ELR (cell line): Measurements from ENCODE around the gene CBX3.
A peak's percentile ranks its signal among the peaks of the same experiment; 100 is the strongest.
"Not testable (repeated sequence)": the region's sequence is repeated elsewhere in the genome, so short reads cannot be mapped to it uniquely, and the experiment has no call there.

Experiments
- DNase-seq: peaks from one replicate; pipeline ENCODE4 v3.0.0-alpha.2; 2015; ENCODE audit warnings: low read depth

CBX3 gene

GRCh38 chr7:26188206-26188956 is 13.2 kb upstream of the CBX3 start:
- peak; percentile 38 for DNase-seq

DNA sequence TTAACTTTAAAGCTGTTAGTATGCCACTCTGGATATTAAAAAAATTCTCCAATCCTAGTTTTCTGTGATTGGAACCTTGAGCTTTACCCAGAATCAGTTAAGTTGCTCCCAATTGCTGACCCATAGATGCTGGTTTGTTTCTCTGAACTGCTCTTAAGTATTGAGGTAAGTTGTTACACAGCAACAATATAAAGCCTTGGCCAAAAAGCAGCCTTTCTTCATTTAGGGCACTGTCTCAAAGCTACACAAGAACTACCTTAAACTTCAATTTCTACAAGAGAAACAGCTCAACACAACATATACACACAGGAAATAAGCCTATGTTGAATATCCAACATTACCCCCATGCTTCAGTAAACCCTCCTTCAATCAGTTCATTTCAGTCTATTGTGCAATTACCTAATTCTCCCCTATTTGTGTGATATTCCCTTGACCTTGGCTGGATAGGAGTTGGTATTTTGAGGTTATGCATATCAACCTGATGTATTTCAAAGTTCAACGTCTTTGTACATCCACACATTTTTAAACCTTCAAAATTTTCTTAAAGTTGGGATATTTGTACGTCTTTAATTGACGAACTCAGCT is 12.5 kb upstream of the CBX3 start:
- no peak for DNase-seq

GRCh38 chr7:26189697-26190096 is 11.8 kb upstream of the CBX3 start:
- no peak for DNase-seq

DNA sequence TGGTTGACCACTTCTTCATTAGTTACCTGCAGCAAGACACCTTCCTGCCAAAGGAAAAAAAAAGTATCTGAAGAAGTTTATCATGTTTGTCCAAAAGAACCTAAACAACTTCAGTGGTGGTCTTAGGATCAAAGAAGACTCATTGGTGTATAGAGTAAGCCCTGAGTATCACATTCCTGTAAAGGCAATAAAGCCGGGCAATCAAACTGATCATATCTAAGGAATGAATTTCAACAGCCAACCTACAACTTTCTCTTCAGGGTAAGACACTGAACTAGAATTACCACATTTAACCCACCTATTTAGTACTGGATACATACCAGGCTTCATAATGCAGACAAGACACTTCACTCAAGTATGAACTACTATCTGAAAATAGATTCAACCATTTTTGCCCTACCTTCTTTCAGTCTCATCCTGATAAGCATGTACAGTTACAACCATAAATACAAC is 11.1 kb upstream of the CBX3 start:
- DNase-seq, result no peak

DNA sequence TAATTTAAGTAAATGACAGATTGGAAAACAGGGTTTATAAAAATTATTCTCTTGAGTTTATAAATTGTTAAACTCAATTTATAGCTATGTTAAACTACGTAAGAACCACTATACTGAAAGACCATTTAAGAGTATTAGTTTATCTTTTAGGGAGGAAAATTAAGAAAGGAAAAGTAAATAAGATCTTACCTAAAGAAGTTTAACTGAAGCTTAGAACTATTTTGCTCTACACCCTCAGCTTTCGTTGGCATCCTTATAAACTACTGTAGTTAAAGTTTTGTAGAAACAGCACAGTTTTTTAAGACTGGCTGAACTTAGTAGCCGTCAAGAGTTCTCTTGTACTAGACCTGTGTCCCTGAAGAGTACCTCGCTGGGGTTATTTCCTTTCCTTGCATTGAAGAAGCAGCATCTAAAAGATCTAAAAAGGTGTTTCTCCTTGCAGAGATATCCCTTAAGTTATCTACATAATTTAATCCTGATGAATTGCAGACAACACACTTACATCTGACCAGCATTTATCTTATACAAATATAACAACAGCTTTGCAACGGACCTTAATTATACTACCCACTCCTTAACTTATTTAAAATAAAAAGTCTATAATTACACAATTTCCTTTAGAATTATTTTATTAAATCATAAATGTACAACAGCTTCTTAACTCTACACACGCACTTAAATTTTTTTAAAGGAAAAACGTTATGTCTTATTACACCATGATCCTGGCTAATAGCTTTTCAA is 10.1 kb upstream of the CBX3 start:
- no peak for DNase-seq

DNA sequence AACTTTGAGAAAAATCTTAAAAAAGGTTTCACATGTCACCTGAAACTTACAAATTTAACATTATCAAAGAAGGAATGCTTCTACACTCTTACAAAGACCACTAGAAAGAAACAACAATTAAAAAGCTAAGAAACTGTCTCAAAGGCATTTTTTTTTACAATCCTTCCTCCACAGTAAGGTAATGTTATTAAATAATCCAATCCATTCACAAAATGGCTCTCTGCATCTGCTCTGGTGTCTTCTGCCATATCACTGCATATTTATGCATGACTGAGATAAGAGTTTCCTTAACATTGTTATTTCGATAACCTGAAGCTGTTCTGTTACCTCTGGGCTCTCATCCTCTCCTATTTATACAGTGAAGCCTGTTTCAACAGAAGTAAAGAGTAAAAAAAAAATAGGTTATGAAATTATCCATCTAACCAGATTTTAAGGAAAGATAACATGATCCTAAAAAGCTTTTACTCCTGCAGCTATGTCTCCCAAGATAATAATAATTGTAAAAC is 9.5 kb upstream of the CBX3 start:
- no peak for DNase-seq

DNA sequence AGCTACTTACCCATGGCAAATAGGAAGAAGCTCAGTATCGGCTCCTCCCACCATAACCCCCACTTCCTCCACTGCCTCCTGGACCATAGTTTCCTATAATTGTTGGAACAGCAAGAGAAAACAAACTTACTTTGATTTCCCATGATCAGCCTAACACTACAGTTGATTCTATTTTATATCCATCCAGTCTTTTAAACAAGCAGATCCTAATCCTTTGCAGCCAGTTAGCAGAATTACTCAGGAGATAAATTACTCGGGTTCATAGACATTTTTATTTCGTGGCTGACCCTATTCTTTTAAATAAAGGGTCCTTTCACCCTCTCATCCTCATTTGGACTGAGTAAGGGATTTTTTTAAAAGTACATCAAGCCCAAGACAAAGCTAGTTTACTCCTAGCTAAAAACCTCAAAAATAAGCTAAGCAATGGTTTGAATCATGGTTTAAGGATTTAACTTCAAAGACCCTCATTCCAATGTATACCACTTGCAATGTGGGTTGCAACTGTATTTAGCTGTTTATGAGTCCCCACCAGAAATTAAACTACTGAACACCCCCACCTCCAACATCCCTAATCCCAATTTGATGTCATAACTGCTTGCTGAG is 9.0 kb upstream of the CBX3 start:
- no peak for DNase-seq

DNA sequence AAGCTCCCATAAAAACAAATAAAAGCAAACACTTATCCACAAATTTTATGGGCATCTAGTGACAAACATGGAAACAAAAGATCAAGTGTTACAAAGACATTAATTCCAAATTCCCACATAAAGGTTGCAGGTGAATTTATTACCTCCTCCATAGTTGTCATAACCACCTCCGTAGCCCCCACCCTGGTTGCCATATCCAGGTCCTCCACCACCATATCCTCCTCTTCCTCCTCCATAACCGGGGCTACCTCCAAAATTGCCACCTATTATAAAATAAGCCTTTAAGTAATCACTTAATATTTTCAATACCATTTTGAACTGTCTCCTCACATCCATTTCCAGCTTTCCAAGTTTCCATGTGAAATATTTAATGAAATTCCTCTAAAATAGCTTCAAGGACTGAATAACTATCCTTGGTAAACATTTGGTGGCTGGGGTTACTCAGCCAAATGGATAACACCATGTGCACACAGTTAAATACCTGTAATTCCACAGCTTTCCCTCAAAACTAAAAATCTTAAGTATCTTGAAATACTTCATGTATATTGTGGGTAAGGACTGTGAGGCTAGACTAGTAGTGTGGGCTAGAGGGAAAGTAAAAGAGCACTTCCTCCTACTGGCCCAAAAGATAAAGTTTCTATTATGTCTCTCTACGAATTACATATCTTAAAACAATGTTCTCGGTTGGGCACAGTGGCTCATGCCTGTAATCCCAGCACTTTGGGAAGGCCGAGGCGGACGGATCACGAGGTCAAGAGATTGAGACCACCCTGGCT is 7.9 kb upstream of the CBX3 start:
- no peak for DNase-seq

GRCh38 chr7:26194764-26195163 is 6.8 kb upstream of the CBX3 start:
- DNase-seq, result not testable (repeated sequence)

DNA sequence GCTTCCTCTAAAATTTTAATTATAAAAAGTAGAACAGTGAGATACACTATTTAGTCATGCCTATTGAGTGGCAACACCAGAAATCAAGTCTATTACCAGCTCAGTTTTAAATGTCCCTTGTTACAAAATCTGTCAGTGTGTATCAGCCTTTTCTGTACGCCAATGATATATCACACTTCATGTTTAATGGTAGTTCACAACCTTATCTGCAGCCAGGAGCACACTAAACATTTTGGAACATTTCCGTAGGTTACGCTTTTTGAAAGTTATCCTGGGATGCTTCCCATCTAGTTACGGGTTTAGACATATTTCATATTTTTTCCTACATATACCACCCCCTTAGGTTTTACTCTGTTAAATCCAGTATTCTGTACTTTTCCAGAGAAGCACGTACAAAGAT is 6.4 kb upstream of the CBX3 start:
- no peak for DNase-seq

- no peak for DNase-seq
Observed at GRCh38 chr7:26195867-26196657, 5.5 kb upstream of the CBX3 start.

- DNase-seq, result peak; percentile 41
Observed at GRCh38 chr7:26197153-26198115, 4.1 kb upstream of the CBX3 start.

GRCh38 chr7:26198133-26198780 is 3.3 kb upstream of the CBX3 start:
- peak; percentile 66 for DNase-seq

DNA sequence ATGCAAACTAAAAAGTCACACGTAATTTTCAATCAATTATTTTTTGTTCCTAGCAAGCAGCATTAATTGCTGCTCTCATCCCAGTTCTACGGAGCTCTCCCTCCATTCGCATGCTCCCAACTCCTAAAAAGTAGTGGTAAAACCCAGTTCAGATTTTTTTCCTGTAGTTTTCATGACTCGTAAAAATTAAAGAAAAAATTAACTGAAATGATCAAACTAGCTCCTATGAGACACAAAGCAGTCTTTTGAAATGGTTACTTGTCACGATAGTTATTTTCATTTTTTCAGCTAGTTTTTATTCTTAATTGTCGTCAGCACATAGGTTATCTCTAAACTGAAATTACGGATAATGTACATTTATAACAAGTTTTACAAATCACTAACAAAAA is 2.8 kb upstream of the CBX3 start:
- DNase-seq, result no peak

- peak; percentile 58 for DNase-seq
Observed at GRCh38 chr7:26199301-26200037, 2.1 kb upstream of the CBX3 start.

DNA sequence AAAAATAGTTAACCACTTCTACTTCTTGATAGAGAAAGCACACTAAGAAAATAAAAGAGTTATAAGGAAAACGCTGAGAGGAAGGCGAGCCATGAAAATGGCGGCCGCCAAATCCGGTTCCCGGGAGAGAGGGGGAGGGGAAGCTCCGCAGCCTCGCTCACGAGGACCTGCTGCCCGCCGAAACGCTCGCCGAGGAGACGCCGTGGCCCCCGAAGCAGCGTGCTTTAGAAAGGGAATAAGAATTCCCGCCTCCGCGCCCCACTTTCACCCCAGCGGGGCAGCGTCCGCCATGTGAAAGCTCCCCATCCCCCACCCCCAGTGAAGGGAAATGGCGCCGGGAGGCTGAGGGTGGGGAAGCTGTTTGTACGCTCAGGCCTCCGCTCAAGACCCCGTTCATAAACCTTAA is 1.5 kb upstream of the CBX3 start:
- DNase-seq, result peak; percentile 76

DNA sequence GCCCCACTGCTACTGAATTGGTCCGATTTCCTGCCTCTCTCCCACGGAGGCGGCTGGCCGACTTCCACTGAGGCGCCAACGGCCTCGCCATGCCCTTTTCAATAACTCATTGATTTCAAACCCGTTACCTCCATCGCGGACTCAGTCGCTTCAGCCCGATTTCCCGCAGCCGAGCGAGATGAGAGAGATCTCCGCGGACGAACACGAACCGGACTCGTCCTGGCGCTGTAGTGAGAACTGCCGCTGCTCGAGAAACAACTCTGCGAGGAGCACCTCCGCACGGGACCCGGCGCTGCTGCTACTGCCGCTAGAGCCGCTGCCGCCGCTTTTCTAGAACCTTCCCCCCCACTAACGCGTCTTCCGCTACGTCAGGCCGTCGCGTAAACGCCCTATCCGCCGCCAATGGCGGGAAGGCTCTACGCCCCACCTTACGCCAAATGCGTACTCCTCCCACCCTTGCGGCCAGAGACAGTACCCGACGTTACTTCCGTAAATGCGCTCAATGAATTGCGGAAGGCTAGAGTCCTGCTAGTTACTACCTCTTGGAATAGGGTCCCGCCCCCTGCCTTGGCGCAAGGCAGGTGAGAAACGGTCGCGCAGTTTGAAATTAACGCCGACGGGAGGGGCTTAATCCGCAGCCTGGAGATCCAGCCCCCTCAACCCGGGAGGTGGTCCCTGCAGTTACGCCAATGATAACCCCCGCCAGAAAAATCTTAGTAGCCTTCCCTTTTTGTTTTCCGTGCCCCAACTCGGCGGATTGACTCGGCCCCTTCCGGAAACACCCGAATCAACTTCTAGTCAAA is 900 bp upstream of the CBX3 start, which contains the start of gene HNRNPA2B1:
HNRNPA2B1 (minus strand) TSS at position 303 of the 803 bp plus-strand sequence; CDS start at position 134, 169 bp downstream.
- peak; percentile 98 for DNase-seq
